IPS-15b (cell line): Measurements from ENCODE around the gene AAK1.

Experiments
- H3K27me3 ChIP-seq: one replicate; pipeline ENCODE4 v1.6.1; 2013; ENCODE audit warnings: low read length; ENCODE audit not compliant: control insufficient read depth, insufficient read depth
- H3K36me3 ChIP-seq: one replicate; pipeline ENCODE4 v1.6.1; 2013; ENCODE audit warnings: low read length; ENCODE audit not compliant: control insufficient read depth, insufficient read depth
- H3K4me1 ChIP-seq: one replicate; pipeline ENCODE4 v1.6.1; 2013; ENCODE audit warnings: mild to moderate bottlenecking, low read length; ENCODE audit not compliant: control insufficient read depth, insufficient read depth
- H3K4me3 ChIP-seq: one replicate; pipeline ENCODE4 v1.5.1; 2013; ENCODE audit warnings: low read depth, low read length
- H3K9ac ChIP-seq: one replicate; pipeline ENCODE4 v1.6.1; 2013; ENCODE audit warnings: low read depth, mild to moderate bottlenecking, low read length
- H3K9me3 ChIP-seq: one replicate; pipeline ENCODE4 v1.6.1; 2013; ENCODE audit warnings: mild to moderate bottlenecking, low read length; ENCODE audit not compliant: control insufficient read depth, insufficient read depth

Gene AAK1

DNA sequence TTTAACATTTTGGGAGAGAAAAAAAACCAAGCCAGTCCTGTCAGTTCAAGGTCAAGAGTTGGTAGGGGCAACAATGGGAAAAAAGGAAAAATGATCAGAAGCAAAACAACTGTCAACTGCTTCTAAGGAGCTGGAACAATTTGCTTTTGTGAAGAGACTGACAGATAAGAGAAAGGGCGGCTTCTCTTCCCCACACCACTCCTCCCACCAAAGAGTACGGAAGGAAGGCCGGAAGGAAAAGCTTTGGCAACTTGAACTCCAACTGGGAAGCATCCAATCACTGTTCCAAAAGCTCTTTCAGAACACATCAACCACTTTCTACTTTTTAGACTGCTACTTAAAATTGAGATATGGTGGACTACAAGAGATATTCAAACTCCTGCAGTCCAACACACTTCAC is 148.5 kb downstream of the AAK1 start:
- no peaks in the 10 kb centered on the region for H3K36me3 ChIP-seq
- no peaks in the 10 kb centered on the region for H3K9me3 ChIP-seq
- no peak overlapping the region for H3K9ac ChIP-seq
- H3K4me3 ChIP-seq, result no peak overlapping the region
- no peaks in the 10 kb centered on the region for H3K4me1 ChIP-seq
- no peaks in the 10 kb centered on the region for H3K27me3 ChIP-seq

DNA sequence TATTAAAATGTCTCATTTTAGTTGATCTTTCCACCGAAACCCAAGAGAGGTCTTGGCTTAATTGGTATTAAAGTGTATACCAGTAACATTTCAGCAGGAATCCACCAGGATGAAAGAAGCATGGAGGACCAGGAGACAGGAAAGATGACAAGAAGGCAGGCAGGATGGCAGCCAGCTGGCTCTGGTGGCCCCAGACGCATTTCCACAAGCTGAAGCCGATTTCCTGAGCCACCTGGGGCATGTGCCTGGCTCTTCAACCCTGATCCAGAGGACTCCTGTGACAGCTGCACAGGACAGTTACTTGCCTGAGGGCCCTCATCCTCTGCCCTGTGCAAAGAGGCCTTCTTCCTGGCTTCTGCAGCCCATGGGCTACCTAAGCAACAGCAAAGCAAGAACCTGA is 149.4 kb downstream of the AAK1 start:
- Histone ChIP-seq H3K36me3 (no peaks in the 10 kb centered on the region), H3K27me3 (no peaks in the 10 kb centered on the region), H3K4me1 (no peaks in the 10 kb centered on the region), H3K9me3 (no peaks in the 10 kb centered on the region), H3K4me3 (no peak overlapping the region), H3K9ac (no peak overlapping the region)

DNA sequence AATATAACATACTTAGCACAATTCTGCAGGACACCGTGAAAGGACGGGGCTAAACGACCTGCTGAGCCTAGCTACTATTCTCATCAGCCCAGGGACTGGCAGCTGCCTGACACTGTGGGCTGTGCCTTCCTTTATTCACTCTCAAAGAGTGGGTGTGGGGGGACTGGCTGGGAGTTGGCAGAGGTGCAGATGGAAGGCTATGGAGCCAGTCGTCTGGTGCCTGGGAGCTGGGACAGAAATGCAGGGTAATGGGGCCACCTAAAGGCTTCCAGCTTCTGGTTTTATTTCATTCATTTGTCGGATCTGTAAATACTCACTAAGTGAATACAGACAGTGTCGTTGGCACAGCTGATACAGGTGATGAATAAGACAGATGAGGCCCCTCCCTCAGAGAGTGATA is 150.3 kb downstream of the AAK1 start:
- H3K9ac ChIP-seq, result no peak overlapping the region

DNA sequence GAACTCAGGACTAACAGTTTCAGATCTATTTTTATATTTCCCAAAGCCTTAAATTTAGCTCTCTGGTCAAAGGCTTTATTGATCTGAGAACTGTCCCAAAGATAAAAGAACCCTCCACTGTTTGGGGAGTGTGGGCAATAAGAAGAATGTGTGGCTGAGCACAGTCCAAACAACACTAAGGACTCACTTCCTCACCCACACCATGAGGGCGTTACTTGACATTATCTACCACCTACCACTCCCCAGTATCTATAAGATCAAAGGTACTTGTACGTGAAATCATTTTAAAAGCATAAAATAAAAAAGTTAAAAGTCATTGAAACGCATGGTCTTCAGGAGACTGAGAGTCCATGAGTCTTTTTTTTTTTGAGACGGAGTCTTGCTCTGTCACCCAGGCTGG is 151.7 kb downstream of the AAK1 start:
- no peak overlapping the region for H3K9ac ChIP-seq

More for the DNA sequence above, 150.3 kb downstream of the AAK1 start:
- Histone ChIP-seq H3K36me3 (no peaks in the 10 kb centered on the region), H3K4me3 (no peak overlapping the region), H3K27me3 (no peaks in the 10 kb centered on the region), H3K9me3 (no peaks in the 10 kb centered on the region), H3K4me1 (no peaks in the 10 kb centered on the region)

DNA sequence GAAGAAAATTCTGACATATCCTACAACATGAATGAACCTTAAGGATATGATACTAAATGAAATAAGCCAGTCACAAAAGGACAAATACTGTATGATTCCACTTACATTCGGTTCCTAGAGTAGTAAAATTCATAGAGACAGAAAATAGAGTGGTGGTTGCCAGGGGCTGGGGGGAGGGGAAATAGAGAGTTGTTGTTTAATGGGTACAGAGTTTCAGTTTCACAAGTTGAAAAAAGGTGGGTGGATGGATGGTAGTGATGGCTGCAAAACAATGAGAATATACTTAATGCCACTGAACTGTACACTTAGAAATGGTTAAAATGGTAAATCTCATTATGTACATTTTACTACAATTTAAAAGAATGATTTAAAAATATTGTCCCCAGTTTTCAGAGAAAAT is 153.1 kb downstream of the AAK1 start:
- Histone ChIP-seq H3K27me3 (no peaks in the 10 kb centered on the region), H3K9ac (no peak overlapping the region), H3K4me3 (no peak overlapping the region), H3K9me3 (no peaks in the 10 kb centered on the region), H3K36me3 (no peaks in the 10 kb centered on the region), H3K4me1 (no peaks in the 10 kb centered on the region)

More for the DNA sequence above, 151.7 kb downstream of the AAK1 start:
- Histone ChIP-seq H3K4me1 (no peaks in the 10 kb centered on the region), H3K9me3 (no peaks in the 10 kb centered on the region), H3K4me3 (no peak overlapping the region), H3K36me3 (no peaks in the 10 kb centered on the region), H3K27me3 (no peaks in the 10 kb centered on the region)

DNA sequence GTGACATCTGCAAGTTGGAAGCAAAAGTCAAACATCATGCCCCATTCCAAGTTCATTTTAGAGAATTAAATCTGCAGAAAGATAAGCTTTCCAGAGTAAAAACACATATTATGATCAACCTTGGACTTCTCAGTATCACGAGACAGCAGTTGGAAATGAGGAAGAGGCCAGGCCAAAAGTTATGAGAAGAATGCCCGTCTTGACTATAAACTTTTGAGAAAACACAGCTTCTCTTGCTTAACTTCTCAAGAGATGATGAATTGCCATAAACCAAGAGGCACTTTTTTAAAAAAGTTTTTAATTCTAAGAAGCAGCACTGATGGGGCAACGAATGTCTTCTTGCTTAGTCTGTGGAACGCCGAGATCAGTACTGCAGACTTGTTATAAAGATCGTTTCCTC is 153.7 kb downstream of the AAK1 start:
- Histone ChIP-seq H3K9ac (no peak overlapping the region), H3K36me3 (no peaks in the 10 kb centered on the region), H3K4me3 (no peak overlapping the region), H3K27me3 (no peaks in the 10 kb centered on the region), H3K4me1 (no peaks in the 10 kb centered on the region), H3K9me3 (no peaks in the 10 kb centered on the region)

DNA sequence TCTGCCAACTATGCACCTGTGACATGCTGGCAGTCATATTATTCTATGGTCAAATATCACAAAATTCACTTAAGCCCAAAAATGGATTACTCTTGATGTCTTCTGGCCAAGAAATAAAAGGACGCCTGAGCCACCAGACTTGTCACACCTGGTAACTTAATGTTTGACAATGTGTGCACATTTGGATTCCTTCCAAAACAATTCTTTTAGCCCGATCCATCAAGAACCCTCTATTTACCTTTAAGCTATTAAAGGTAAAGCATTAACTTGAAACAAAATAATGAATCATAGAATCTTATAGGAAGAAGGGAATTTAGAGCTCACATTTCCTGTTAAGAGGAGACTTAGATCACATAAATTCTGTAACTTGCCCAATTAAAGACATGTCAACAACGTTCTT is 159.8 kb downstream of the AAK1 start:
- H3K27me3 ChIP-seq, result no peaks in the 10 kb centered on the region
- H3K9me3 ChIP-seq, result no peaks in the 10 kb centered on the region
- H3K36me3 ChIP-seq, result no peaks in the 10 kb centered on the region
- no peak overlapping the region for H3K9ac ChIP-seq
- no peaks in the 10 kb centered on the region for H3K4me1 ChIP-seq
- no peak overlapping the region for H3K4me3 ChIP-seq

DNA sequence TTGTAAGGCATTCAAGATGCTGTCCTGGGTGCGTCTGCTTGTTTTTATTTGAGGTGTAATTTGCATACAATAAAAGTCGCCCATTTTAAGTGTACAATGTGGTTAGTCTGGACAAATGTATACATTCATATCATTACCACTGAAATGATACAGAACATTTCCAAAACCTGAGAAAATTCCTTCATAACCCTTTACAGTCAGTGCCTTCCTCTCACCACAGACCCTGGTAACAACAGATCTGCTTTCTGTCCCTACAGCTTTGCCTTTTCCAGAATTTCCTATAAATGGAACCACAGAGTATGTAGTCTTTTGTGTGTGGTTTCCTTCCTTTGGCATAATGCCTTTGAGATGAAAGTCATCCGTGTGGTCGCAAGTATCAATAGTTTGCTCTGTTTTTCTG is 160.5 kb downstream of the AAK1 start:
- H3K4me1 ChIP-seq, result no peaks in the 10 kb centered on the region
- no peaks in the 10 kb centered on the region for H3K9me3 ChIP-seq
- H3K36me3 ChIP-seq, result no peaks in the 10 kb centered on the region
- no peak overlapping the region for H3K4me3 ChIP-seq
- H3K27me3 ChIP-seq, result no peaks in the 10 kb centered on the region
- no peak overlapping the region for H3K9ac ChIP-seq

DNA sequence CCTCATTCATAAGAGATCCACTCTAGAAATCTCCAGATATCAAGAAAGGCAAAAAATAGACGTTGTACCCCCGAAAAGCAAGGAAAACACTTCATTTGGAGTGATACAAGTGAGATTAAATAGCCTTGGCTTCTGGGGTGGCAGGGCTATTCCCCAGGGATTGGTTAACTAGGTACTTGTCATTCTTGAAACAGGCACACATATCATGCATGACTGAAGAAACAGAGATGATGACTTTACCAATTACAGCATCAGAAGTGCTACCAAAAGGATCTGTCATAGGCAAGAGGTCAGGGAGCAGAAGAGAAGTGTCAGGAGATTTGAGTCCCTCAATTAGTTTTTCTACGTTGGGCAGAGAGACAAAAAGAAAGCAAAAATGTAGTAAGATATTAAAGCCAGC is 161.1 kb downstream of the AAK1 start:
- Histone ChIP-seq H3K36me3 (no peaks in the 10 kb centered on the region), H3K9ac (no peak overlapping the region), H3K27me3 (no peaks in the 10 kb centered on the region), H3K4me1 (no peaks in the 10 kb centered on the region), H3K4me3 (no peak overlapping the region), H3K9me3 (no peaks in the 10 kb centered on the region)

DNA sequence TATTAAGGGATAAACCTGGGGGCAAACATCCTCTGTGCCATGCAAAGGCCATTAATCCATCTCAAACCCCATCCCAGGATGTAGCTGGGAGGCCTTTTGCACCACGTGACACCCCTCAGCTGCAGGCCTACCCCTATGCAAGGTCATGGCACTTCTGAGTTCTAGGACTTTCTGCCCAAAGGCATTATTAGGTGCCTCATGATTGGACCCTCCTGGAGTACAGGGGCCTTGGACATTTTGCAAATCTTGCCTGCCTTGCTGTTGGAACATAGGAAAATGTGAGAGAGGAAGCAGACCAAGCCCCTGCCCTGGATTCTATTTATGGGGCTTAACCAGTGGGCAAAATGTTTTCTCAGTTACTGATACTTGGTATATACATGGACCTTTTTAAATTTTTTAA is 162.1 kb downstream of the AAK1 start:
- H3K9me3 ChIP-seq, result no peaks in the 10 kb centered on the region
- H3K4me1 ChIP-seq, result no peaks in the 10 kb centered on the region
- no peaks in the 10 kb centered on the region for H3K36me3 ChIP-seq
- H3K9ac ChIP-seq, result no peak overlapping the region
- no peaks in the 10 kb centered on the region for H3K27me3 ChIP-seq
- no peak overlapping the region for H3K4me3 ChIP-seq

DNA sequence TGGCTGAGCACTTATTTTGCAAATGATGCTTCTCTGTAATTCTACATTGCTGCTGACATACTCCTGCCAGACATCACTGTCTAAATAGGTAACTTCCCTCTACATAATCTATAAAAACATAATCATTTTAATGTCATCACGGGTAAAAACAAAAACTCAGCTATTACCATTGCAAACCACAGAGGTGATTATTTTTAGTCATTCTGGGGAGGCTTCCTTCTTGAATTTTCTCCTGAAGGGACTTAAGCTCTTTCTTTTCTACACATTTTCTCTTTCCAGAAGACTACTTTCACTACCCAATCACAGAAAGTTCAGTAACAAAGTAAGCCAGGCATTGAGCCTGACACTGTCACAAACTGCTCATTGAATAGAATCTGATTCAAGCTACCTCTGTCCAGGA is 165.9 kb downstream of the AAK1 start:
- H3K4me1 ChIP-seq, result no peaks in the 10 kb centered on the region
- no peak overlapping the region for H3K4me3 ChIP-seq
- H3K36me3 ChIP-seq, result no peaks in the 10 kb centered on the region
- no peaks in the 10 kb centered on the region for H3K9me3 ChIP-seq
- H3K27me3 ChIP-seq, result no peaks in the 10 kb centered on the region
- no peak overlapping the region for H3K9ac ChIP-seq

DNA sequence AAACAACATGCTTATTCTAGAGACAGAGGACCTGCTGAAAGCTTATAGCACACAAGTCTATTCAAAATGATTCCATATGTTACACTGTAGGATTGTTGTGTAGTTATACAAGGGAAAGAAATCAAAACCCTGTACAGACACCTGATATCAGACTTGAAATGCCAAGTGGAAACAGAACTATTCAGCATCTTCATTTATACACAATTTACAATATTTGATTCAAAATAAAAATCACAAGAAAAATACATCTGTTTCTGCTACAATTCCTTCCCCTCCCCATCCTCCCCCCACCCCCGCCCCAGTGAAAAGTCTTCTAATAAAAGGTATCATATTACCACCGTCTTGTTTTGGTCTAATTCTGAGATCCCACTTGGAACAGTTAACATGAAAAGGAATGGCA is 168.9 kb downstream of the AAK1 start:
- Histone ChIP-seq H3K4me1 (peaks cover 2% of the 10 kb centered on the region), H3K4me3 (no peak overlapping the region), H3K27me3 (no peaks in the 10 kb centered on the region), H3K36me3 (no peaks in the 10 kb centered on the region), H3K9ac (no peak overlapping the region), H3K9me3 (no peaks in the 10 kb centered on the region)

DNA sequence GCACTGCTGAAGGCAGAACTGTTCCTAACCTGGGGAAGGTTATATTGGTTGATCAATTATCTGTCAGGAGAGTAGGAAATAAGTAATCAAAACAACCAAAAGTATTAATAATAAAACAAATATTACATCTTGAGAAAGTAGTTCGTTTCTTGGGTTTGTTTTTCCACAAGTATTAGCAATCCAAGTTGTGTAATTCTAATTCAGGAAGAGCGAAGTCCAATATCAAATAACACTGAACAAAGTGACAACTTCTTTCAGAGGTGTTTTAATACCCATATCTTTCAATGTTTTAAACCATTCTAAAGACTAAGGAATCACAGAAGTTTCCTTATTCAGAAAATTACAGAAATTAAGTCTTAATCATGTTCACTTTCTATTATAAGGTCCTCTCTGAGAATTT is 171.7 kb downstream of the AAK1 start:
- Histone ChIP-seq H3K4me3 (no peak overlapping the region), H3K27me3 (no peaks in the 10 kb centered on the region), H3K9me3 (no peaks in the 10 kb centered on the region), H3K36me3 (no peaks in the 10 kb centered on the region), H3K4me1 (peaks cover 2% of the 10 kb centered on the region), H3K9ac (no peak overlapping the region)
